ENCODE results near the gene RBMY1D.

The RBMY1D gene

DNA sequence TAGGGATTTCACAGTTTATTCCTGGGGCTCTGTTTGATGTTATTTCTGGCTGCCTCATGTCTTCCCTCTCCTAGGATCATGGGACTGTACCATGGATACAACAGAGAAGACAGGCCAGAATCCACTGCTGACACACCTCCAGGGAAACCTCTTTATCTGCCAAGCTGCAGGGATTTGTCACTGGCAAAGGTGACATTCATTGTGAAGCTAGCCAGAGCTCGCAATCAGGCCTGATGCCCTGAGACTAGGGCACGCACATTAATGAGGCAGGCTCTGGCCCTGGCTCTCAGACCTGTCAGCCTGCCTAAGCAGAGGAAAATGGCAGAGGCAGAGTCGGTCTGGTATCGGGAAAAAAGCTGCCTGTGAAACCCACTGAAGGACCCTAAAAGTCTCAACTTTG lies 52.2 kb downstream of the RBMY1D start:
- H2BK120ac ChIP-seq (ENCODE audit: insufficient read depth, low read length, poor library complexity) = no peak overlapping the region
- H2BK5ac ChIP-seq (ENCODE audit: low read depth, low read length, poor library complexity) = no peak overlapping the region
- H3K18ac ChIP-seq (ENCODE audit: low read length) = no peak overlapping the region
- H2AK5ac ChIP-seq (ENCODE audit: low read length) = no peak overlapping the region
- H3K79me1 ChIP-seq (ENCODE audit: low read length) = no peaks in the 10 kb centered on the region
- H3K4me1 ChIP-seq (ENCODE audit: control insufficient read depth in 1 of 2, insufficient read depth in 2 of 2, low read length in 2 of 2) = no peaks in the 10 kb centered on the region
- no peak overlapping the region for H3K23ac ChIP-seq (ENCODE audit: low read length)
- no peak for DNase-seq
- H4K8ac ChIP-seq (ENCODE audit: low read depth, low read length) = no peak overlapping the region
- H3K79me2 ChIP-seq (ENCODE audit: control insufficient read depth, insufficient read depth, low read length, poor library complexity) = no peaks in the 10 kb centered on the region
- WGBS (ENCODE audit: extremely low coverage, insufficient coverage, insufficient read length) = no CpG with 5 or more reads among the region's 4 CpGs
- no peak overlapping the region for H3K4me2 ChIP-seq (ENCODE audit: low read length)
- H3K27ac ChIP-seq (ENCODE audit: low read depth, low read length) = no peak overlapping the region
- H3K9ac ChIP-seq (ENCODE audit: low read length) = no peak overlapping the region
- no peaks in the 10 kb centered on the region for H3K36me3 ChIP-seq (ENCODE audit: control insufficient read depth in 1 of 2, insufficient read depth in 2 of 2, low read length in 2 of 2)
- no peak overlapping the region for H3K4me3 ChIP-seq (ENCODE audit: low read depth, low read length)
- H3K9me3 ChIP-seq (ENCODE audit: insufficient read depth, low read depth, low read length) = peaks cover 6% of the 10 kb centered on the region
- H2AFZ ChIP-seq (ENCODE audit: insufficient read depth, low read length, poor library complexity) = no peak overlapping the region
- H2BK12ac ChIP-seq (ENCODE audit: low read length) = no peak overlapping the region
- H3K4ac ChIP-seq (ENCODE audit: low read depth, low read length) = no peak overlapping the region
- no peak overlapping the region for H4K91ac ChIP-seq (ENCODE audit: low read depth, low read length)
- H3K27me3 ChIP-seq (ENCODE audit: insufficient read depth, low read length) = no peaks in the 10 kb centered on the region
- H3K14ac ChIP-seq (ENCODE audit: low read length) = no peak overlapping the region
- no peak overlapping the region for H4K12ac ChIP-seq (ENCODE audit: low read depth, low read length)

- Histone ChIP-seq H3K23ac (ENCODE audit: low read length) (no peak overlapping the region), H2AK5ac (ENCODE audit: low read length) (no peak overlapping the region), H3K36me3 (ENCODE audit: control insufficient read depth in 1 of 2, insufficient read depth in 2 of 2, low read length in 2 of 2) (no peaks in the 10 kb centered on the region), H4K8ac (ENCODE audit: low read depth, low read length) (no peak overlapping the region), H3K27ac (ENCODE audit: low read depth, low read length) (no peak overlapping the region), H3K14ac (ENCODE audit: low read length) (no peak overlapping the region), H2BK120ac (ENCODE audit: insufficient read depth, low read length, poor library complexity) (no peak overlapping the region), H3K79me1 (ENCODE audit: low read length) (no peaks in the 10 kb centered on the region), H3K4me2 (ENCODE audit: low read length) (no peak overlapping the region), H3K9ac (ENCODE audit: low read length) (no peak overlapping the region), H3K4ac (ENCODE audit: low read depth, low read length) (no peak overlapping the region), H2BK5ac (ENCODE audit: low read depth, low read length, poor library complexity) (no peak overlapping the region), H2BK12ac (ENCODE audit: low read length) (no peak overlapping the region), H4K91ac (ENCODE audit: low read depth, low read length) (no peak overlapping the region), H3K18ac (ENCODE audit: low read length) (no peak overlapping the region), H3K27me3 (ENCODE audit: insufficient read depth, low read length) (no peaks in the 10 kb centered on the region), H3K9me3 (ENCODE audit: insufficient read depth, low read depth, low read length) (peaks cover 11% of the 10 kb centered on the region), H3K4me3 (ENCODE audit: low read depth, low read length) (no peak overlapping the region), H4K12ac (ENCODE audit: low read depth, low read length) (no peak overlapping the region), H3K79me2 (ENCODE audit: control insufficient read depth, insufficient read depth, low read length, poor library complexity) (no peaks in the 10 kb centered on the region), H2AFZ (ENCODE audit: insufficient read depth, low read length, poor library complexity) (no peak overlapping the region), H3K4me1 (ENCODE audit: control insufficient read depth in 1 of 2, insufficient read depth in 2 of 2, low read length in 2 of 2) (no peaks in the 10 kb centered on the region)
- DNase-seq = no peak
- WGBS (ENCODE audit: extremely low coverage, insufficient coverage, insufficient read length) = no CpG with 5 or more reads among the region's 5 CpGs
Measured at GRCh38 chrY:21839489-21839888, 54.8 kb downstream of the RBMY1D start.

- Histone ChIP-seq H3K36me3 (ENCODE audit: control insufficient read depth in 1 of 2, insufficient read depth in 2 of 2, low read length in 2 of 2) (no peaks in the 10 kb centered on the region), H4K12ac (ENCODE audit: low read depth, low read length) (no peak overlapping the region), H2BK5ac (ENCODE audit: low read depth, low read length, poor library complexity) (no peak overlapping the region), H2BK120ac (ENCODE audit: insufficient read depth, low read length, poor library complexity) (no peak overlapping the region), H3K4ac (ENCODE audit: low read depth, low read length) (no peak overlapping the region), H3K4me2 (ENCODE audit: low read length) (no peak overlapping the region), H3K79me2 (ENCODE audit: control insufficient read depth, insufficient read depth, low read length, poor library complexity) (no peaks in the 10 kb centered on the region), H4K8ac (ENCODE audit: low read depth, low read length) (no peak overlapping the region), H3K9me3 (ENCODE audit: insufficient read depth, low read depth, low read length) (peaks cover 10% of the 10 kb centered on the region), H3K27ac (ENCODE audit: low read depth, low read length) (no peak overlapping the region), H3K14ac (ENCODE audit: low read length) (no peak overlapping the region), H3K27me3 (ENCODE audit: insufficient read depth, low read length) (no peaks in the 10 kb centered on the region), H3K4me3 (ENCODE audit: low read depth, low read length) (no peak overlapping the region), H2AFZ (ENCODE audit: insufficient read depth, low read length, poor library complexity) (no peak overlapping the region), H2BK12ac (ENCODE audit: low read length) (no peak overlapping the region), H4K91ac (ENCODE audit: low read depth, low read length) (no peak overlapping the region), H3K4me1 (ENCODE audit: control insufficient read depth in 1 of 2, insufficient read depth in 2 of 2, low read length in 2 of 2) (no peaks in the 10 kb centered on the region), H2AK5ac (ENCODE audit: low read length) (no peak overlapping the region), H3K18ac (ENCODE audit: low read length) (no peak overlapping the region), H3K23ac (ENCODE audit: low read length) (no peak overlapping the region), H3K9ac (ENCODE audit: low read length) (no peak overlapping the region), H3K79me1 (ENCODE audit: low read length) (no peaks in the 10 kb centered on the region)
- DNase-seq = no peak
- no CpG with 5 or more reads among the region's 8 CpGs for WGBS (ENCODE audit: extremely low coverage, insufficient coverage, insufficient read length)
Measured at GRCh38 chrY:21836343-21836742, 58.0 kb downstream of the RBMY1D start.

- H3K18ac ChIP-seq (ENCODE audit: low read length) = no peak overlapping the region
- H4K91ac ChIP-seq (ENCODE audit: low read depth, low read length) = no peak overlapping the region
- H2AK5ac ChIP-seq (ENCODE audit: low read length) = no peak overlapping the region
- H3K9ac ChIP-seq (ENCODE audit: low read length) = no peak overlapping the region
- no peak overlapping the region for H2BK120ac ChIP-seq (ENCODE audit: insufficient read depth, low read length, poor library complexity)
- no peak overlapping the region for H4K12ac ChIP-seq (ENCODE audit: low read depth, low read length)
- H3K14ac ChIP-seq (ENCODE audit: low read length) = no peak overlapping the region
- H2BK12ac ChIP-seq (ENCODE audit: low read length) = no peak overlapping the region
- H3K27ac ChIP-seq (ENCODE audit: low read depth, low read length) = no peak overlapping the region
- no peak overlapping the region for H2BK5ac ChIP-seq (ENCODE audit: low read depth, low read length, poor library complexity)
- H3K36me3 ChIP-seq (ENCODE audit: control insufficient read depth in 1 of 2, insufficient read depth in 2 of 2, low read length in 2 of 2) = no peaks in the 10 kb centered on the region
- no peaks in the 10 kb centered on the region for H3K4me1 ChIP-seq (ENCODE audit: control insufficient read depth in 1 of 2, insufficient read depth in 2 of 2, low read length in 2 of 2)
- no peak overlapping the region for H4K8ac ChIP-seq (ENCODE audit: low read depth, low read length)
- no peak for DNase-seq
- no peaks in the 10 kb centered on the region for H3K79me2 ChIP-seq (ENCODE audit: control insufficient read depth, insufficient read depth, low read length, poor library complexity)
- peaks cover 11% of the 10 kb centered on the region for H3K9me3 ChIP-seq (ENCODE audit: insufficient read depth, low read depth, low read length)
- no peaks in the 10 kb centered on the region for H3K79me1 ChIP-seq (ENCODE audit: low read length)
- H3K4ac ChIP-seq (ENCODE audit: low read depth, low read length) = no peak overlapping the region
- no peak overlapping the region for H3K4me3 ChIP-seq (ENCODE audit: low read depth, low read length)
- no peaks in the 10 kb centered on the region for H3K27me3 ChIP-seq (ENCODE audit: insufficient read depth, low read length)
- no CpG with 5 or more reads among the region's 7 CpGs for WGBS (ENCODE audit: extremely low coverage, insufficient coverage, insufficient read length)
- H3K4me2 ChIP-seq (ENCODE audit: low read length) = no peak overlapping the region
- H2AFZ ChIP-seq (ENCODE audit: insufficient read depth, low read length, poor library complexity) = no peak overlapping the region
- H3K23ac ChIP-seq (ENCODE audit: low read length) = no peak overlapping the region
Measured at GRCh38 chrY:21835052-21835451, 59.3 kb downstream of the RBMY1D start.
